Progenitor cell of endocrine pancreas (in vitro differentiated cells): ENCODE measurements around the gene MED25. TPM values are rescaled to one million over a fixed set of nuclear protein-coding genes. Genes with fewer than 3 reads are reported as not detected.
A peak's percentile ranks its signal among the peaks of the same experiment; 100 is the strongest.

Source experiments
- DNase-seq: peaks from one replicate; pipeline ENCODE4 v3.0.0; 2021; ENCODE audit warnings: low spot score; ENCODE audit not compliant: unreplicated experiment
- H3K27ac Mint-ChIP-seq: 2 replicates; pipeline ENCODE4 v1.8.0; 2021; ENCODE audit warnings: mild to moderate bottlenecking, moderate library complexity, mixed read lengths
- H3K27me3 Mint-ChIP-seq: 2 replicates; pipeline ENCODE4 v1.8.0; 2021; ENCODE audit warnings: mixed read lengths
- H3K36me3 Mint-ChIP-seq: 2 replicates; pipeline ENCODE4 v1.8.0; 2022; ENCODE audit warnings: mixed read lengths; ENCODE audit not compliant: insufficient read depth
- H3K4me1 Mint-ChIP-seq: 2 replicates; pipeline ENCODE4 v1.8.0; 2021; ENCODE audit warnings: low read depth, mixed read lengths
- H3K4me3 Mint-ChIP-seq: 2 replicates; pipeline ENCODE4 v1.8.0; 2021; ENCODE audit warnings: low read depth, mild to moderate bottlenecking, moderate library complexity, mixed read lengths
- H3K9me3 Mint-ChIP-seq: 2 replicates; pipeline ENCODE4 v1.8.0; 2021; ENCODE audit warnings: low read depth, mixed read lengths
- total RNA-seq: library from RNA; stranded (reverse); gene quantifications from 2 replicates; pipeline ENCODE4 v1.2.1, GENCODE V29; 2021
- TF ChIP-seq, protein P1 (sequence below): fragments of 200-600 bp; sonication (generic); IDR thresholded peaks from one replicate; pipeline ENCODE4 v1.5.0; 2021; ENCODE audit warnings: antibody characterized with exemption, mild to moderate bottlenecking; ENCODE audit not compliant: unreplicated experiment

The MED25 gene
- total RNA-seq, 1 donor from 2014 or later: 136 TPM

DNA sequence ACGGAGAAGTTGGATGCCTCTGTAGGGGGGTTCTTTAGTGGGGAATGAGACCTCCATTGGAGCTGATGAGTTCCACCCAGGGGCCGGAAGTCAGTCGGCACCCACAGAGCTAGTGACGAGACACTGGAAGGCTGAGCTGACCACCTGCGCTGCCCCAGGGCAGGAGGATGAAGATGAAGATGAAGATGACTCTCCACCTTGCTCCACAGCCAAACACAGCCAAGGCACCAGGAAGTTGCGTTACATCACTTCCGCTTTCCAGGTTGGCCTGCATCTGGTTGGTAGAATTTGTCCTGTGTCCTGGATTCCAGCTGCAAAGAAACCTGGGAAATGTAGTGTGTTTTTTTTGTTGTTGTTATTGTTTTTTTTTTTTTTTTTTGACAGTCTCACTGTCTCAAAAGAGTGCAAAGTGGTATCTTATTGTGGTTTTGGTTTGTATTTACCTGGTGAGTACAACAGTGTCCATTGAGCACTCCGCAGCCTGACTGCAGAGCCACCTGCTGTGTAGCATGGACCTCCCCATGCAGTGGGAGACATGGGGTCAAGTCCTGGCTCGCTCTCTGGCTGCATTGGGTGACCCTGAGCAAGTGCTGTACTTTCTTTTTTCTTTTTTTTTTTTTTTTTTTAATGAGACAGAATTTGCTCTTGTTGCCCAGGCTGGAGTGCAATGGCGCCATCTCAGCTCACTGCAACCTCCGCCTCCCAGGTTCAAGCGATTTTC is 61.3 kb downstream of the MED25 start:
- Mint-ChIP-seq H3K4me1 (peaks cover 12% of the 10 kb centered on the region), H3K27me3 (no peaks in the 10 kb centered on the region), H3K9me3 (no peaks in the 10 kb centered on the region), H3K4me3 (peak overlapping the region; percentile 29), H3K27ac (no peak overlapping the region), H3K36me3 (peaks cover 23% of the 10 kb centered on the region)
- TF ChIP-seq, protein P1, sequence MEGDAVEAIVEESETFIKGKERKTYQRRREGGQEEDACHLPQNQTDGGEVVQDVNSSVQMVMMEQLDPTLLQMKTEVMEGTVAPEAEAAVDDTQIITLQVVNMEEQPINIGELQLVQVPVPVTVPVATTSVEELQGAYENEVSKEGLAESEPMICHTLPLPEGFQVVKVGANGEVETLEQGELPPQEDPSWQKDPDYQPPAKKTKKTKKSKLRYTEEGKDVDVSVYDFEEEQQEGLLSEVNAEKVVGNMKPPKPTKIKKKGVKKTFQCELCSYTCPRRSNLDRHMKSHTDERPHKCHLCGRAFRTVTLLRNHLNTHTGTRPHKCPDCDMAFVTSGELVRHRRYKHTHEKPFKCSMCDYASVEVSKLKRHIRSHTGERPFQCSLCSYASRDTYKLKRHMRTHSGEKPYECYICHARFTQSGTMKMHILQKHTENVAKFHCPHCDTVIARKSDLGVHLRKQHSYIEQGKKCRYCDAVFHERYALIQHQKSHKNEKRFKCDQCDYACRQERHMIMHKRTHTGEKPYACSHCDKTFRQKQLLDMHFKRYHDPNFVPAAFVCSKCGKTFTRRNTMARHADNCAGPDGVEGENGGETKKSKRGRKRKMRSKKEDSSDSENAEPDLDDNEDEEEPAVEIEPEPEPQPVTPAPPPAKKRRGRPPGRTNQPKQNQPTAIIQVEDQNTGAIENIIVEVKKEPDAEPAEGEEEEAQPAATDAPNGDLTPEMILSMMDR: no peak
- no peak for DNase-seq

DNA sequence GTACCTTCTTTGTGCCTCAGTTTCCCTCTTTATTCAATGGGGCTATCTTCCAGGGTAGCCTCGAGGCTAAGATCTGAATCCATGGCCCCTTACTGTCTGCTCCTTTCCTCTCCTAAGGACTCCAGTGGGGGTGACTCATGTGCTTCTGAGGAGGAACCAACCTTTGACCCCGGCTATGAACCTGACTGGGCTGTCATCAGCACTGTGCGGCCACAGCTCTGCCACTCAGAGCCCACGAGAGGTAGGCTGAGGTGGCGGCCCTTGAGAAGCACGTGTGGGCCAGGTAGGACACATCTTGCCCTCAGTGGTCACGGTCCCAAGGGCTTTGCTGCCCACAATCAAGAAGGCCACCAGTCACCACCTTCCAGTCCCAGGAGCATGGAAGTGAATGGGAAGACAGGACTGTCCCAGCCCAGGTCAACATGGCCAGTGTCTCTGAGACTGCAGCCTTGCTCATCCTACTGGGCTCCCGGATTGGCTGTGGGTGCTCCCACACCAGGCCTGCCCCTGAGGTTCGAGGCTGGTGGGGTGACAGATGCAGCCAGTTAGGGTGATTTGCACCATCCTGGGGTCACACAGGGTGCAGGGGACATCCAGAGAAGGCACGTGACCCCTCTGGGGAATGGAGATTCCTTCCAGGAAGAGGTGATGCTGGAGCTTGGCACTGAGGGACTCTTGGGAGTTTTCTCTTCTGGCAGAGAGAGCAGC is 62.2 kb downstream of the MED25 start:
- H3K27ac Mint-ChIP-seq: no peak overlapping the region
- H3K36me3 Mint-ChIP-seq: peaks cover 26% of the 10 kb centered on the region
- no peak overlapping the region for H3K4me3 Mint-ChIP-seq
- no peaks in the 10 kb centered on the region for H3K27me3 Mint-ChIP-seq
- TF ChIP-seq, protein P1: no peak
- no peak for DNase-seq
- H3K9me3 Mint-ChIP-seq: no peaks in the 10 kb centered on the region
- H3K4me1 Mint-ChIP-seq: peaks cover 12% of the 10 kb centered on the region

DNA sequence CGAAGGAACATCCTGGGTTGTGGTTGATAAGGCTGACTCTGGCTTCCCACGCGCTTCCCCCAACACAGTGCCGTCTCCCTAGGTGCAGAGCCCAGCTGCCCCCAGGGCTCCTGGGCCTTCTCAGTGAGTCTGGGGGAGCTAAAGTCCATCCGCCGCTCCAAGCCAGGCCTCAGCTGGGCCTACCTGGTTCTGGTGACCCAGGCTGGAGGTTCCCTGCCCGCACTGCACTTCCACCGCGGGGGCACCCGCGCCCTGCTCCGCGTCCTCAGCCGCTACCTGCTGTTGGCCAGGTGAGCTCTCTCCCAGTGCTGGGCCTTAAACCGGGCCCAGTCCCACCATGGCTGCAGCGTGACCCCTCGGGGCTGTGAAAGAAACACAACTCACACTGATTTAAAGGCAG is 63.1 kb downstream of the MED25 start:
- Mint-ChIP-seq H3K9me3 (no peaks in the 10 kb centered on the region), H3K27ac (peak overlapping the region; percentile 76), H3K36me3 (peaks cover 28% of the 10 kb centered on the region), H3K27me3 (no peaks in the 10 kb centered on the region), H3K4me3 (no peak overlapping the region), H3K4me1 (peaks cover 9% of the 10 kb centered on the region)
- DNase-seq: no peak
- TF ChIP-seq, protein P1: no peak

DNA sequence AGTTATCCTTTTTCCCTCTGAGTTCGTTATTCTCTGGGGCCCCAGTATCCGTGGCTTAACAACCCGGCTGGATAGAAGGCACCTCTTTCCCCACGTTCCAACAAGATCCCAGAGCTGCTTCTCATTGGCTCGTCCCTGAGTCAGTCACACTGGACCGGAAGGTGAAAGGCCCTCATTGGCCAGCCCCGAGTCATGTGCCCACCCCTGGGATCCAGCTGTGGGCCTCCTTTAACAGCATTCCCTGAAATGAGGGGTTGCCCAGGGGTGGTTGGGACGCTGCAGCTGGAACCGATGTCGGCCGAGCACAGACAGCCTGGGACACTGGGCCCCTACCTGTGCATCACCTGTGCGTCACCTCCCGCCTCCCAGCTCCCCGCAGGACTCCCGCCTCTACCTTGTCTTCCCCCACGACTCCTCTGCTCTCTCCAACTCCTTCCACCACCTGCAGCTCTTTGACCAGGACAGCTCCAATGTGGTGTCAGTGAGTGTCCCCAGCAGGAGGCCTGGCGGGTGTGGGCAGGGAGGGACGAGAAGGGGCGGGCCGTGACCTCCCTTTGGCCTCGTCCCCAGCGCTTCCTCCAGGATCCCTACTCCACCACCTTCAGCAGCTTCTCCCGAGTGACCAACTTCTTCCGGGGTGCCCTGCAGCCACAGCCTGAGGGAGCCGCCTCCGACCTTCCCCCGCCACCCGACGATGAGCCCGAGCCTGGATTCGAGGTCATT is 63.7 kb downstream of the MED25 start:
- Mint-ChIP-seq H3K9me3 (no peaks in the 10 kb centered on the region), H3K27me3 (no peaks in the 10 kb centered on the region), H3K4me3 (no peak overlapping the region), H3K36me3 (peaks cover 31% of the 10 kb centered on the region), H3K27ac (no peak overlapping the region), H3K4me1 (peaks cover 9% of the 10 kb centered on the region)
- TF ChIP-seq, protein P1: no peak
- no peak for DNase-seq

DNA sequence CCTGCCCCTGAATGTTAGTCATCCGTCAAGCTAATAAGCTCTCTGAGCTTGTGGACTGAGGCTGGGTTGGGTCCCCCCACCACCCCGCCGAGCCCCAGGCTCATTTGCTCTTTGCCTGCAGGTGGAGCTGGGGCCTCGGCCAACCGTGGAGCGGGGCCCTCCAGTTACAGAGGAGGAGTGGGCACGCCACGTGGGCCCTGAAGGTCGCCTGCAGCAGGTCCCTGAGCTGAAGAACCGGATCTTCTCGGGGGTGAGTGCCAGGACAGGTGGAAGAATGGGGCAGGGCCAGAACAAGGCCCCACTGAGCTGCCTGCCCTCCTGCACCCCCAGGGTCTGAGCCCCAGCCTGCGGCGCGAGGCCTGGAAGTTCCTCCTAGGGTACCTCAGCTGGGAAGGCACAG is 64.6 kb downstream of the MED25 start:
- H3K36me3 Mint-ChIP-seq: peaks cover 31% of the 10 kb centered on the region
- no peaks in the 10 kb centered on the region for H3K9me3 Mint-ChIP-seq
- H3K27me3 Mint-ChIP-seq: no peaks in the 10 kb centered on the region
- H3K27ac Mint-ChIP-seq: no peak overlapping the region
- TF ChIP-seq, protein P1: no peak
- no peak for DNase-seq
- H3K4me3 Mint-ChIP-seq: no peak overlapping the region
- peaks cover 9% of the 10 kb centered on the region for H3K4me1 Mint-ChIP-seq
